Left ventricle myocardium inferior (tissue), 1 donor: ENCODE measurements around the gene KAT7. TPM values are rescaled to one million over a fixed set of nuclear protein-coding genes. Genes with fewer than 3 reads are reported as not detected.

ENCODE experiments used
- DNase-seq: peaks from one replicate; pipeline ENCODE4 v3.0.0-alpha.2; 2020
- H3K27ac ChIP-seq: fragments of 200-600 bp; replicated peaks from 2 replicates; pipeline ENCODE4 v1.8.0; 2021
- H3K27me3 ChIP-seq: fragments of 200-600 bp; 2 replicates; pipeline ENCODE4 v1.8.0; 2021; ENCODE audit warnings: low read depth
- H3K36me3 ChIP-seq: fragments of 200-600 bp; 2 replicates; pipeline ENCODE4 v1.8.0; 2021
- H3K4me1 ChIP-seq: fragments of 200-600 bp; 2 replicates; pipeline ENCODE4 v1.8.0; 2021
- H3K4me3 ChIP-seq: fragments of 200-600 bp; 2 replicates; pipeline ENCODE4 v1.8.0; 2021; ENCODE audit warnings: mild to moderate bottlenecking, moderate library complexity
- H3K9me3 ChIP-seq: fragments of 200-600 bp; replicated peaks from 2 replicates; pipeline ENCODE4 v1.8.0; 2021
- CTCF ChIP-seq: fragments of 200-600 bp; IDR thresholded peaks from 2 replicates; pipeline ENCODE4 v1.8.0; 2021; ENCODE audit warnings: antibody characterized with exemption, mild to moderate bottlenecking, borderline replicate concordance
- intact Hi-C: fragments of 100-400 bp; cut with micrococcal nuclease; formaldehyde crosslinking; loops from one replicate; pipeline ENCODE4 v1.11.0; 2022
- total RNA-seq: library from RNA; stranded (reverse); fragmentation: NEBNext Ultra II Directional; extraction: Animal tissue kit (Norgen Biotek cat#: 25700); gene quantifications from one replicate; pipeline ENCODE4 v1.2.1, GENCODE V29; 2021
- donor health status: DM: no; HTN: yes; CAD: no; lungs with severe emphysema.

Gene KAT7
- total RNA-seq, 1 donor from 2014 or later = 52.6 TPM

- Histone ChIP-seq H3K9me3 (no peaks in the 10 kb centered on the region), H3K4me3 (no peak overlapping the region), H3K36me3 (peaks cover 57% of the 10 kb centered on the region), H3K27ac (peak overlapping the region; percentile 72), H3K4me1 (peaks cover 49% of the 10 kb centered on the region), H3K27me3 (no peaks in the 10 kb centered on the region)
- no peak for TF ChIP-seq CTCF
- DNase-seq = no peak
- intact Hi-C loops = no loop called here
Measured at GRCh38 chr17:49829026-49829425, 40.5 kb downstream of the KAT7 start.

GRCh38 chr17:49830605-49831004 is 42.1 kb downstream of the KAT7 start:
- Histone ChIP-seq H3K27me3 (no peaks in the 10 kb centered on the region), H3K27ac (no peak overlapping the region), H3K4me3 (no peak overlapping the region), H3K9me3 (no peaks in the 10 kb centered on the region), H3K36me3 (peaks cover 48% of the 10 kb centered on the region), H3K4me1 (peaks cover 60% of the 10 kb centered on the region)
- no peak for TF ChIP-seq CTCF
- intact Hi-C loops = no loop called here
- no peak for DNase-seq

DNA sequence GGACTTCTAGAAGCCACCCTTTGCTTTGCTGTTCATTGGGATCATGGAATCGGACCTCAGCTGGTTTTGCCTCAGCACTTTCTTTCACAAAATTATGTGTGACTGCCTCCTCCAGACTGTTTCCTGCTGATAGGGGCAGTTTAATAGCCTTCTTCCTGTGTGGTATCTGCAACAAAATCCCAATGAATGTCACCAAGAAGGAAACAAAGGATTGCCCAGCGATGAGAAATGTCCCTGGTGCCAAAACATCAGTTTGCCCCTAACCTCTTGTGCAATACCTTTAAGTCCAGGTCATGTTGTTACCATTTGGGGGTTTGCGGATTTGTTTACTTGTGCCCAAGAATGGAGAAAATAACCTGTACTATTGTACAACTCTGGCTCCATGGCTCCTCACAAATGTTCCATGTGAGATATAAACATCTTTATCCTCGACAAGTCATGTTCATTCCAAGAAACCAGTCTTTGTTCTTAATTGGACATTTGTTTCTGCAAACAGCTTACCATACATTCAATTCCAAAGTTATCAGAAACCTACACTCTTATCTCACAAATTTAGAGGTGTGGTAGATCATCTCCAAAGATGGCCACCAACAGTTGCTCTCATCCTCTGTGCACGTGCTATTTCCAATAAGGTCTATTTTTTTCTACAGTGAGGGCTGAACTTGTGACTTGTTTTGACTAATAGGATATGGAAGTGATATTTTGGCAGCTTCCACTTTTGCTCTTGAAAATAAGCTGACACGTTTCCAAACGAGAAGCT is 44.5 kb downstream of the KAT7 start:
- H3K27ac ChIP-seq = peak overlapping the region; percentile 4
- peaks cover 61% of the 10 kb centered on the region for H3K4me1 ChIP-seq
- DNase-seq = no peak
- intact Hi-C loops = no loop called here
- H3K9me3 ChIP-seq = no peaks in the 10 kb centered on the region
- no peak overlapping the region for H3K4me3 ChIP-seq
- no peak for TF ChIP-seq CTCF
- H3K27me3 ChIP-seq = no peaks in the 10 kb centered on the region
- peaks cover 24% of the 10 kb centered on the region for H3K36me3 ChIP-seq

- peaks cover 49% of the 10 kb centered on the region for H3K4me1 ChIP-seq
- no peak for TF ChIP-seq CTCF
- H3K4me3 ChIP-seq = no peak overlapping the region
- no peak overlapping the region for H3K27ac ChIP-seq
- H3K36me3 ChIP-seq = peaks cover 13% of the 10 kb centered on the region
- H3K9me3 ChIP-seq = no peaks in the 10 kb centered on the region
- DNase-seq = no peak
- H3K27me3 ChIP-seq = no peaks in the 10 kb centered on the region
- intact Hi-C loops = no loop called here
Measured at GRCh38 chr17:49834118-49834743, 45.8 kb downstream of the KAT7 start.

- Histone ChIP-seq H3K27me3 (no peaks in the 10 kb centered on the region), H3K9me3 (no peaks in the 10 kb centered on the region), H3K4me3 (no peak overlapping the region), H3K27ac (peak overlapping the region; percentile 47), H3K36me3 (peaks cover 11% of the 10 kb centered on the region), H3K4me1 (peaks cover 51% of the 10 kb centered on the region)
- no peak for TF ChIP-seq CTCF
- no peak for DNase-seq
- intact Hi-C loops = no loop called here
Measured at GRCh38 chr17:49835472-49835871, 47.0 kb downstream of the KAT7 start.
